Measurements from ENCODE around the gene ITGB8. TPM values are rescaled to one million over a fixed set of nuclear protein-coding genes. Genes with fewer than 3 reads are reported as not detected.

The ITGB8 gene
- total and polyA plus RNA-seq, 12 donors: 1.1 to 16.4 (median 6.3) TPM

DNA sequence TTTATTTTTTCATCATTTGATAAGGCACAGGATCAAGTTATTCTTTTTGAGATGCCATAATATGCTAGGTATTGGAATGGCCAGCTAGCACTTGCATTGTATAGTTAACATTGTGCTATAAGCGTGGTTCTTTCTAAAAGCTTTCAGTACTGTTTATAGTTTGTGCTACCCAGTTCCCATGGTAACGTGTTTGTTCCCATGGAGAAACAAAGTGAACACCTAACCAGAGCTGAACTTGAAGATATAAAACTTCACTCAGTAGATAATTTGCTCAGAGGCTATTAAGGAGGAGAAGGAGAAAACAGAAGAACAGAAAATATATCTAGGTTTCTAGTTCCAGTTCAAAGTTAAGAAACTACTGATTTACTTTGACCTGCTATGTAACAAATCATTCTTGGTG lies 23.6 kb upstream of the ITGB8 start:
- TF ChIP-seq, protein P1, sequence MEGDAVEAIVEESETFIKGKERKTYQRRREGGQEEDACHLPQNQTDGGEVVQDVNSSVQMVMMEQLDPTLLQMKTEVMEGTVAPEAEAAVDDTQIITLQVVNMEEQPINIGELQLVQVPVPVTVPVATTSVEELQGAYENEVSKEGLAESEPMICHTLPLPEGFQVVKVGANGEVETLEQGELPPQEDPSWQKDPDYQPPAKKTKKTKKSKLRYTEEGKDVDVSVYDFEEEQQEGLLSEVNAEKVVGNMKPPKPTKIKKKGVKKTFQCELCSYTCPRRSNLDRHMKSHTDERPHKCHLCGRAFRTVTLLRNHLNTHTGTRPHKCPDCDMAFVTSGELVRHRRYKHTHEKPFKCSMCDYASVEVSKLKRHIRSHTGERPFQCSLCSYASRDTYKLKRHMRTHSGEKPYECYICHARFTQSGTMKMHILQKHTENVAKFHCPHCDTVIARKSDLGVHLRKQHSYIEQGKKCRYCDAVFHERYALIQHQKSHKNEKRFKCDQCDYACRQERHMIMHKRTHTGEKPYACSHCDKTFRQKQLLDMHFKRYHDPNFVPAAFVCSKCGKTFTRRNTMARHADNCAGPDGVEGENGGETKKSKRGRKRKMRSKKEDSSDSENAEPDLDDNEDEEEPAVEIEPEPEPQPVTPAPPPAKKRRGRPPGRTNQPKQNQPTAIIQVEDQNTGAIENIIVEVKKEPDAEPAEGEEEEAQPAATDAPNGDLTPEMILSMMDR (IDR thresholded peaks at IDR 0.05): no peak
- TF ChIP-seq POLR2A (IDR thresholded peaks at IDR 0.05): no peak
- DNase-seq: no peak
- H3K36me3 ChIP-seq (replicated peaks in 1 of 2): no peaks in the 10 kb centered on the region
- H3K27ac ChIP-seq: no peak overlapping the region
- no peaks in the 10 kb centered on the region for H3K4me1 ChIP-seq (replicated peaks in 1 of 2)
- intact Hi-C loops (cut with DNase I): no loop called here
- no peaks in the 10 kb centered on the region for H3K9me3 ChIP-seq (replicated peaks in 1 of 3)
- H3K27me3 ChIP-seq: no peaks in the 10 kb centered on the region
- whole genome bisulfite sequencing, 4 donors: 82 to 89% (median 87%) methylated on average over 2 of the region's 2 CpGs
- no peak overlapping the region for H3K4me3 ChIP-seq

DNA sequence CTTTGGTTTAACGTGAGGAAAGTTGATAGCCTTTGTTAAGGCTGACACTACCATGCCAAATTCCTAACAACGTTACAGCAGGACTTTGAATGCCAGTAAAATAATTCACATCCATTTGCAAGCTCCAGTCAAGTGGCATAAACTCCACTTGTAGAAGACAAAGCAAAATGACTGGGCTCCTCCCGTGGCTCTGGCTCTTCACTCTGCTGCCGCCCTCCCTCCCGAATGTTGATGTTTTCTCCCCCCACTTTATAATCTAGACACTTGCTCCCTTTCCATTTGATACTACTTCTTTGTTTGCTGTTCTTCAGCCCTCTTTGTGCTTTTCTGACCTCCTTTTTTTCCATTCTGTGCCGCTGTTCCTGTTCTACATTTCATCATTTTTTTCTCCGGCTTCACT lies 22.8 kb upstream of the ITGB8 start:
- Histone ChIP-seq H3K4me1 (replicated peaks in 1 of 2) (no peaks in the 10 kb centered on the region), H3K27ac (no peak overlapping the region), H3K4me3 (no peak overlapping the region), H3K36me3 (replicated peaks in 1 of 2) (no peaks in the 10 kb centered on the region), H3K9me3 (replicated peaks in 1 of 3) (no peaks in the 10 kb centered on the region), H3K27me3 (no peaks in the 10 kb centered on the region)
- 85 to 88% (median 87%) methylated on average over 7 of the region's 7 CpGs for WGBS, 4 donors
- intact Hi-C loops (cut with DNase I): no loop called here
- no peak for DNase-seq
- no peak for TF ChIP-seq POLR2A (IDR thresholded peaks at IDR 0.05)
- TF ChIP-seq, protein P1 (IDR thresholded peaks at IDR 0.05): no peak

DNA sequence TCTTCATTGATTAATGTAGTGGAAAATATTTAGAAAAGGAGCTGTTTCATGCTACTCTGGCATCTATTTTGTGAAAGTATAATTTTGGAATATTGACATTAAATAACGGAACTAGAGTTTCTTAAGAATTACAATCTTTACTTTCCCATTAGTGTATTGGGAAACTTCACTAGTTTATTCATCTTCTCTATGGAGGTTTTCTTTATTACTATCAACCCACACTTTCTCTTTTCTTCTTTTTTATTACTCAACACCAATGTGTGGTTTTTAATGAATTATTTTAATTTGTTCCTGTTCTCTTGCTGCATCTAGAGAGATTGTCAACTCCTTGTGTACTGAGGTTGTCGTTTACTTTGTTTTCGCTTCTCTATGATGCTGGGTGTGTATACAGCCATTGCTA lies 20.4 kb upstream of the ITGB8 start:
- WGBS, 4 donors: 80 to 88% (median 83%) methylated on average over 3 of the region's 3 CpGs
- Histone ChIP-seq H3K27ac (no peak overlapping the region), H3K4me3 (no peak overlapping the region), H3K4me1 (replicated peaks in 1 of 2) (no peaks in the 10 kb centered on the region), H3K9me3 (replicated peaks in 1 of 3) (no peaks in the 10 kb centered on the region), H3K27me3 (no peaks in the 10 kb centered on the region), H3K36me3 (replicated peaks in 1 of 2) (no peaks in the 10 kb centered on the region)
- DNase-seq: no peak
- TF ChIP-seq, protein P1 (IDR thresholded peaks at IDR 0.05): no peak
- TF ChIP-seq POLR2A (IDR thresholded peaks at IDR 0.05): no peak
- intact Hi-C loops (cut with DNase I): no loop called here

DNA sequence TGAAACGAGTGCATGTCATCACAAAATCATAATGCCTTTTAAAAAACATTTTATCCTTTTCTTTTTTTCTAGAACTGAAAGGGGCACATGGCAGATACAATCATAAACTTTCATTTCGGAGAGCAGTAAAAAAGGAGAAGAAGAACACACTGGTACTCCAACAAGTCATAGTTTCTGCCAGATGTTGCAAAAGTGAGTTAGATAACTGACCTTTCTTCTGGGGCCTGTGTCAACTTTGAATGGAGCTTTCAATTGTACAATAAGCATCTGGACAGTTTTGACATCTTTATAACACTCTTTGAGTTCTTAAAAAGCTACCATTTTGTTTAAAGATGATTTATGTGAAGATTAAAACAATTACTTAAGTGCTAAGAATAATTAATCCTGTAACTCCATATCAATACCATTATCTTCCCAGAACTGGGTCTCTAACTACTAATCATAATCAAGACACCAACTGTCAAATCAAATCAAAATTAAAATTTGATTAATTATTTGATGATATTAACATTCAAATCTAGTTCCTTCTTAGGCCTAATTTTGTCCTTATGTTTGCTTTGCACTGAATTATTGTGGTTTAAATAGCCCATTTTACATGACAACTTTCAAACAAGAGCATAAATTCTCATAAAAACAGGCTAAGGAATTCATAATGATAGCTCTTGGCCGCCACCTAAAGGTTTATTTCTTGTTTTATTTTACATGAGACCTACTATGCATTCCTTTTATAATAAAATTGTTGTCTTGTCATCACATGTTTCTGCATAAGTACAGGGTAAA lies 19.5 kb upstream of the ITGB8 start:
- 54 to 69% (median 59%) methylated on average over 3 of the region's 3 CpGs for WGBS, 4 donors
- no peak for DNase-seq
- intact Hi-C loops (cut with DNase I): no loop called here
- Histone ChIP-seq H3K4me3 (no peak overlapping the region), H3K9me3 (replicated peaks in 1 of 3) (no peaks in the 10 kb centered on the region), H3K4me1 (replicated peaks in 1 of 2) (no peaks in the 10 kb centered on the region), H3K27me3 (no peaks in the 10 kb centered on the region), H3K36me3 (replicated peaks in 1 of 2) (no peaks in the 10 kb centered on the region), H3K27ac (no peak overlapping the region)
- no peak for TF ChIP-seq POLR2A (IDR thresholded peaks at IDR 0.05)
- TF ChIP-seq, protein P1 (IDR thresholded peaks at IDR 0.05): peak in 5 of 6 experiments; percentile 26 to 62 (median 47)
